Body of pancreas (tissue), 4 donors: ENCODE measurements around the gene NOL4L. TPM values are rescaled to one million over a fixed set of nuclear protein-coding genes. Genes with fewer than 3 reads are reported as not detected.

ENCODE experiments used
- ATAC-seq: fragments of 150-250 bp; one replicate; pipeline ENCODE4 v1.9.1; 2016
- DNase-seq, 4 donors: peaks; one replicate each; pipeline ENCODE4 v3.0.0-alpha.2; 2019
- H3K27ac ChIP-seq, 4 donors: fragments of 200-600 bp; sonication (generic); 1 replicate in 3 of 4; 2 replicates in 1 of 4; pipeline versions ENCODE4 v1.5.1 to v1.6.1; 2016 to 2019; ENCODE audit warnings: mild to moderate bottlenecking in 1 of 4, mixed read lengths in 1 of 4, moderate library complexity in 1 of 4
- H3K27me3 ChIP-seq, 2 donors: fragments of 200-600 bp; sonication (generic); one replicate each; pipeline ENCODE4 v1.6.0; 2016; ENCODE audit warnings: mild to moderate bottlenecking in 1 of 2
- H3K36me3 ChIP-seq, 2 donors: fragments of 200-600 bp; sonication (generic); replicated peaks in 1 of 2; 2 replicates each; pipeline ENCODE4 v1.5.1; 2016; ENCODE audit warnings: low read depth in 2 of 2; ENCODE audit not compliant: insufficient read depth in 1 of 2
- H3K4me1 ChIP-seq: fragments of 200-600 bp; sonication (generic); one replicate; pipeline ENCODE4 v1.6.0; 2016
- H3K4me3 ChIP-seq, 2 donors: fragments of 200-600 bp; sonication (generic); 1 replicate in 1 of 2; 2 replicates in 1 of 2; pipeline ENCODE4 v1.5.1; 2016 to 2019
- H3K9me3 ChIP-seq, 3 donors: fragments of 200-600 bp; sonication (generic); 1 replicate in 2 of 3; 2 replicates in 1 of 3; pipeline ENCODE4 v1.5.1; 2016
- CTCF ChIP-seq, 7 experiments: fragments of 450-650 bp in 4 of 7; fragments of 200-600 bp in 3 of 7; sonication (generic) in 3 of 7; IDR thresholded peaks; one replicate each; pipeline ENCODE4 v1.5.1; 2016 to 2019; ENCODE audit warnings: antibody characterized with exemption in 7 of 7
- POLR2A ChIP-seq, 3 donors: fragments of 450-650 bp; IDR thresholded peaks; one replicate each; pipeline ENCODE4 v1.6.1; 2016; ENCODE audit warnings: antibody characterized with exemption in 3 of 3, mild to moderate bottlenecking in 2 of 3
- WGBS, 2 donors: methylation state at CpG; one replicate each; pipeline ENCODE4 v1.1.5; 2017; 5-methylcytosine and 5-hydroxymethylcytosine counted together
- intact Hi-C: fragments of 100-400 bp; cut with DNase I; formaldehyde crosslinking; loops from one replicate; pipeline ENCODE4 v1.15.1; 2023
- total RNA-seq, 2 donors: library from RNA; depleted of rRNA; stranded (reverse); fragments of >200 nt; gene quantifications; one replicate each; pipeline ENCODE4 v1.1.0, GENCODE V29; 2016

Gene NOL4L
- total RNA-seq, 2 donors from 2014 or later, result 15.0 to 36.9 TPM

DNA sequence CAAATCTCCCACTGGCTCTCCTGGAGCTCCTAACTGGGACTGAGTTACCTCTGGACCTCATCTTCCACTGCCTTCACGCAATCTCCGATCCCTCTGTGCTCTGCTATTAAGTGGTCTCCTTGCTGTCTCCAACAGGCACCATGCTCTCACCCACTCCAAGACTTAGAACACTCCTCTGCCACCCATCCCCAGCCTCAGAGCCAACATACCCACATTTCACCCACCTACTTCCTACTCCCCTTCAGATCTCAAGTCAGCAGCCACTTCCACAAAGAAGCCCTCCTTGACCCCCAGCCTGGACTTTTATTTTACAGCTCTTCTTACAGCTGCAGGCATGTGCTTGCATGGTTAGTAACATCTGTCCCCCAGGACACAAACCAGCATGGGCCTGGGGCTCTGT is 29.6 kb upstream of the NOL4L start:
- TF ChIP-seq CTCF (IDR thresholded peaks at IDR 0.05) (no peak), POLR2A (IDR thresholded peaks at IDR 0.05) (no peak)
- DNase-seq, result no peak
- intact Hi-C loops, result no loop called here
- H3K36me3 ChIP-seq, result no peaks in the 10 kb centered on the region
- no peak for ATAC-seq
- no peaks in the 10 kb centered on the region for H3K4me1 ChIP-seq
- H3K27me3 ChIP-seq, result no peaks in the 10 kb centered on the region
- no peaks in the 10 kb centered on the region for H3K9me3 ChIP-seq
- H3K27ac ChIP-seq, result no peak overlapping the region
- no peak overlapping the region for H3K4me3 ChIP-seq
- WGBS, 2 donors, result 95 to 100% methylated on average over 2 of the region's 2 CpGs

DNA sequence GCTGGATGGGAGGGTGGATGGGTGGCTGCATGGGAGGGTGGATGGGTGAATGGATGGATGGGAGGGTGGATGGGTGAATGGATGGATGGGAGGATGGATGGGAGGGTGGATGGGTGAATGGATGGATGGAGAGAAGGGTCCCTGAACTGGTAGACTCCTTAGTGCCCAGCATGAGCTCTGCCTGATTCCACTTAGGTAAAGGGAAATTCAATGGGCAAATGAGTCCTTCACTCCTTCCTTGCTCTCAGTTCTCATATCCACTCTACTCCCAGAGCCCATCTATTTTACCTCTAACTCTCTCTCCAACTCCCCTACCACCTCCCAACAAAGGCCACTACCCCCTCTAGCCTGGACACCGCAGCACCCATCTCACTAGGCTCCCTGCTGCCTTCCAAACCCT is 29.2 kb upstream of the NOL4L start:
- no peak for ATAC-seq
- no peak for TF ChIP-seq POLR2A (IDR thresholded peaks at IDR 0.05)
- no peak for TF ChIP-seq CTCF (IDR thresholded peaks at IDR 0.05)
- Histone ChIP-seq H3K4me3 (no peak overlapping the region), H3K9me3 (no peaks in the 10 kb centered on the region), H3K36me3 (no peaks in the 10 kb centered on the region), H3K27ac (no peak overlapping the region), H3K27me3 (no peaks in the 10 kb centered on the region), H3K4me1 (no peaks in the 10 kb centered on the region)
- DNase-seq, result no peak
- 89 to 100% methylated on average over 1 of the region's 1 CpG for WGBS, 2 donors
- intact Hi-C loops, result no loop called here

DNA sequence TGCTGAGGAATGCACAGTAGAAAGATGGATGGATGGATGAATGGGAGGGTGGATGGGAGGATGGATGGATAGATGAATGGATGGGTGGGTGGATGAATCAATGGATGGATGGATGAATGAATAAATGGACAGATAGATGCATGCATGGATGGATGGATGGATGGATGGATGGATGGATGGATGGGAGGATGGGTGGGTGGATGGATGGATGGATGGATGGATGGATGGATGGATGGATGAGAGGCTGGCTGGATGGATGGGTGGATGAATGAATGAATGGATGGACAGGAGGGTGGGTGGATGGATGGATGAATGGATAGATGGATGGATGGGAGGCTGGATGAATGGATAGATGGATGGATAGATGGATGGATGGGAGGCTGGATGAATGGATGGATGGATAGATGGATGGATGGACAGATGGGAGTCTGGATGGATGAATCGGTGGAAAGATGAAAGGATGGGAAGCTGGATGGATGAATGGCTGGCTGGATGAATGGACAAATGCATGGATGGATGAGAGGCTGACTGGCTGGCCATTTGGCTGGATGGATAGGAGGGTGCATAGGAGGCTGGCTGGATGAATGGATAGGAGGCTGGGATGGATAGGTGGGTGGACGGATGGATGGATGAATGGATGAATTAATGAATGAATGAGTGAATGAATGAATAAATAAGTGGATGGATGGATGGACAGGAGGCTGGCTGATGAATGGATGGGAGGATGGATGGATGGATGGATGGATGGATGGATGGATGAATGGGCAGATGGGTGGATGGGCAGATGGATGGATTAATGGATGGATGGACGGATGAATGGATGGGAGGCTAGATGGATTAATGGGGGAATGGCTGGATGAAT is 28.3 kb upstream of the NOL4L start:
- Histone ChIP-seq H3K27ac (no peak overlapping the region), H3K27me3 (no peaks in the 10 kb centered on the region), H3K36me3 (no peaks in the 10 kb centered on the region), H3K9me3 (no peaks in the 10 kb centered on the region), H3K4me1 (no peaks in the 10 kb centered on the region), H3K4me3 (no peak overlapping the region)
- intact Hi-C loops, result no loop called here
- 61 to 63% methylated on average over 3 of the region's 3 CpGs for WGBS, 2 donors
- no peak for ATAC-seq
- TF ChIP-seq POLR2A (IDR thresholded peaks at IDR 0.05), result no peak
- no peak for TF ChIP-seq CTCF (IDR thresholded peaks at IDR 0.05)
- no peak for DNase-seq

DNA sequence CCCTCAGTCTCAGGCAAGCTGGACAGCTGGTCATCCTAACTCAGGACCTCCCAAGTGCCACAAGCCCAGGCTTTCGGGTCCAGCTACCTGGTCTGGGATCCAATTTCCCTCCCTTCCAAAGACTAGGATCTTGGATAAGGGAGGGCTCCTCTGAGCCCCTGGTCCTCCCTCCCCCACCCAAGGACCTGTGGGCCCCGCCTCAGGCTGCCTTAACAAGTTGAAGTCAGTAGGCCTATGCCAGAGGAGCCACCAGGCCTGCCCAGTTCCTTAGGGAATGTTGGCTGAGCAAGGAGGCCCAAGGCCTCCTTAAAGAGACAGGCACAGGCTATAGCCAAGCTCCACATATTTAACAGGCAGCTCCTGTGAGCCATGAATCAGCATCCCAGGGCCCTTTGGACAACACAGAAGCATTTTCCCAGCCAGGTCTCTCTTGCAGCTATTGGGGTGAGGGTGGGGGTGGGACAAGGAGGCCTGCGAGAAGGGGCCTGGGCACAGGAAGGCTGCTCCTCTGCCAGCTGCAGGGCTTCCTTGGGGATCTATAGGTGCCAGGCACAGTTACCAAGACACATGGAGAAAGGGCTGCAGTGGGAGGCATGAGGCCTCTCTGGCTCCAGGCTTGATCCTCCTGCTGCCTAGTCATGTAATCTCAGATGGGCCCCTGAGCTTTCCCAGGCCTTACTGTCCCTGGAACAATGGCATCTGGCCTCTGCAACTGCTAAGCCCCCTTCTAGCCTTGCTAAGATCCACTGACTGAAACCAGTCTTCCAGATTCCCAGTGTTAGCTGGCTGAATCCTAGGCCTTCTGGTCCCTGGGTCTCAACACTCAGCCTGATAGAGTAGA is 27.4 kb upstream of the NOL4L start:
- Histone ChIP-seq H3K4me3 (no peak overlapping the region), H3K27me3 (no peaks in the 10 kb centered on the region), H3K9me3 (no peaks in the 10 kb centered on the region), H3K27ac (no peak overlapping the region), H3K4me1 (no peaks in the 10 kb centered on the region), H3K36me3 (no peaks in the 10 kb centered on the region)
- TF ChIP-seq CTCF (IDR thresholded peaks at IDR 0.05), result no peak
- TF ChIP-seq POLR2A (IDR thresholded peaks at IDR 0.05), result no peak
- DNase-seq, result no peak
- WGBS, 2 donors, result 91 to 100% methylated on average over 2 to 3 of the region's 3 CpGs
- intact Hi-C loops, result no loop called here
- no peak for ATAC-seq
